ENCODE results near the gene FES.
"Not testable (repeated sequence)": the region's sequence is repeated elsewhere in the genome, so short reads cannot be mapped to it uniquely, and the experiment has no call there.

FES gene

GRCh38 chr15:90862487-90862886 lies 21.8 kb upstream of the FES start:
- DNase-seq = no peak

- no peak for DNase-seq
Measured at GRCh38 chr15:90862964-90863778, 21.1 kb upstream of the FES start.

- no peak for DNase-seq
Measured at GRCh38 chr15:90863987-90864386, 20.3 kb upstream of the FES start.

- DNase-seq = no peak
Measured at GRCh38 chr15:90864507-90864906, 19.8 kb upstream of the FES start.

- DNase-seq = no peak
Measured at GRCh38 chr15:90865702-90866101, 18.6 kb upstream of the FES start.

GRCh38 chr15:90866161-90866715 lies 18.1 kb upstream of the FES start:
- DNase-seq = no peak

GRCh38 chr15:90866800-90867199 lies 17.5 kb upstream of the FES start:
- no peak for DNase-seq

GRCh38 chr15:90868261-90868689 lies 16.0 kb upstream of the FES start, which contains the start of gene FURIN:
Gene FURIN, plus strand, starts transcription at chr15:90868588. Its CDS starts 7,153 bp downstream, at chr15:90875741.
- no peak for DNase-seq

- DNase-seq = no peak
Measured at GRCh38 chr15:90869140-90869541, 15.2 kb upstream of the FES start.

- DNase-seq = no peak
Measured at GRCh38 chr15:90869601-90870353, 14.5 kb upstream of the FES start.

- DNase-seq = no peak
Measured at GRCh38 chr15:90870354-90871138, 13.8 kb upstream of the FES start.

GRCh38 chr15:90871139-90871715 lies 13.1 kb upstream of the FES start:
- DNase-seq = no peak

- DNase-seq = no peak
Measured at GRCh38 chr15:90871716-90872485, 12.4 kb upstream of the FES start.

- no peak for DNase-seq
Measured at GRCh38 chr15:90872486-90873184, 11.7 kb upstream of the FES start.

GRCh38 chr15:90873488-90873997 lies 10.8 kb upstream of the FES start:
- DNase-seq = no peak

GRCh38 chr15:90873998-90874605 lies 10.2 kb upstream of the FES start:
- DNase-seq = no peak

GRCh38 chr15:90874986-90875385 lies 9.3 kb upstream of the FES start:
- DNase-seq = not testable (repeated sequence)

GRCh38 chr15:90875549-90875981 lies 8.7 kb upstream of the FES start:
- DNase-seq = no peak

- no peak for DNase-seq
Measured at GRCh38 chr15:90876046-90876445, 8.3 kb upstream of the FES start.

- no peak for DNase-seq
Measured at GRCh38 chr15:90876512-90877170, 7.7 kb upstream of the FES start.

Data from activated CD4-positive, CD25-positive, alpha-beta regulatory T cell (primary cell).